ENCODE results near the gene PIP5KL1.

GRCh38 chr9:127921557-127922120 lies 8.9 kb downstream of the PIP5KL1 start:
- TF ChIP-seq CTCF (IDR thresholded peaks at IDR 0.05) (peak; percentile 96 to 99 (median 98)), POLR2A (IDR thresholded peaks at IDR 0.05) (no peak), POLR2AphosphoS5 (IDR thresholded peaks at IDR 0.05) (peak in 1 of 3 donors; percentile 7)
